CD4-positive, alpha-beta T cell treated with Interleukin-6 at 100 ng/mL for 8 hours (primary cell): Measurements from ENCODE around the gene TSPAN7.

ENCODE experiments used
- DNase-seq: peaks from one replicate; pipeline ENCODE4 v3.0.0-alpha.2; 2020; ENCODE audit warnings: mixed read lengths, low spot score

The TSPAN7 gene

GRCh38 chrX:38595801-38596200 lies 34.5 kb downstream of the TSPAN7 start:
- DNase-seq: no peak

DNA sequence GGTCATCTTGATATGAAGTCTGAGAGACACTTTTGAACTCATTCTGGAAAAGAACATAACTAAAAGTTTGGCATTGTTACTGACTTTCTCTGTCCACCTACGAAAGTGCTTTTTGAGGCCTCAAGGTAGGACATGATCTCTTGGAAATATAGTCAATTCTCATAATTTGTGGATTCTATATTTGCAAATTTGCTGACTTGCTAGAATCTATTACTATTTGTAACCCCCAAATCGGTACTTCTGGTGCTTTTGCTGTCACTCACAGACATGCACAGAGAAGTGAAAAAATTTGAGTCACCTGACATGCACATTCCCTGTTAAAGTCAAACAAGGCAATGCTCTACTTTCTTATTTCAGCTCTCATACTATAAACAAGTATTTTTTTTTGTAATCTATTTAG lies 35.6 kb downstream of the TSPAN7 start:
- DNase-seq: no peak

DNA sequence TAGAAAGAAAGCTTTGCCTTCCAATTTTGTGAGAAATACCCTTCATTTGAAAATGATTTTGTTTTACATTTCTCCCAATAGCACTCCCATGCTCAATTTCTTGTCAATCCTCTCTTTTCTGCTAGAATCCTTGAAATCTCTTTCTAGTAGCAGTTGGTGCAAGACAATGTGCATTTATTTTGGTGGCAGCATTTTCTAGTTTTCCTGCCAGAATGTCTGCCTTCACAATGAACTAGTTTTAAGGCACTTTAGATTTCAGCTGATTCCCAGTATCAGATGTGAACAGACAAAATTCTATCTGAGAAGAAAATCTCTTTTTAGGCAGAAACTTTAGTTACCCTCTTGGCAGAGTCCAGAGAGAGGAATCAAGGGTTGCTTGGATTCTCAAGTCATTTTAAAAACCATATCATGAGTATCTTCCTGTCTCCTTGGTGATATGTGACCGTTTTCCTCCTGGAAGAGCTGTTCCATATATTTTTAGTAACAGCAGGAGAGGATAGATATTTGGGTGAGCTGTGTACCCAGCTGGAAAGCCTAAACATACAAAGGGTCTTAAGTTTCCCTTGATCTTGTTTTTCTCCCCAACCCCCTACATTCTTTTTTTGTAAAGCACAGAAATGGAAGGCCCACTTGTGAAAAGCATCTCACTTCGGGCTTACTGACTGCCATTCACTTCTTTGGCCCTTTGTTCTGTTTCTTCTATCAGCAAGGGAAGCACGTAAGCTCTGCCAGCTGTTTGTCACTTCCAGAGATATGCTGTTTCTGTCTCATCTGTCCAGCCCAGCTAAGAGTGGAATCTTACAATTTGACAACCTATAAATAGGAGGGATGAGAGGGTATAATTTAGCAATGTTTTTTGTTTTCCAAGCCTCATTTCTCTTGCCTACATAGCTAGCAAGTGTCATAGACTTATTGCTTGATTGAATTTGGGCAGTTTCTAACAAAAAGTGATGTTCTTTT lies 38.7 kb downstream of the TSPAN7 start:
- no peak for DNase-seq

DNA sequence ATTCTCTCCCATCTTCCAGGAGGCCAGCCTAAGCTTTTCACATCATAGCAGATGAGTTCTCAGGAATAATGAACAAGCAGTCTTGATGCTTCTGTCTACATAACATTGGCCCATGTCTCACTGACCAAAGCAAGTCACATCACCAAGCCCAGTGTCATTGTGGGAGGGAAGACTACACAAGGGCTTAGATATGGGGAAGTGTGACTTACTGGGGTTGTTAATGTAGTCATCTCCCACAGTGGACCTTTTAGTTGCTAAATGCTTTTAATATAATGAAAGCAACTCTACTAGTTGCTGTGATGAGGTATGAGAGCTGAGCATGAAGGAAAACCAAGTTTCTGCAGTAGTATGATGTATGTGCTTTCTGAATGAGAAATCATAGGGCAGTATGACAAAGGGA lies 40.5 kb downstream of the TSPAN7 start:
- no peak for DNase-seq

DNA sequence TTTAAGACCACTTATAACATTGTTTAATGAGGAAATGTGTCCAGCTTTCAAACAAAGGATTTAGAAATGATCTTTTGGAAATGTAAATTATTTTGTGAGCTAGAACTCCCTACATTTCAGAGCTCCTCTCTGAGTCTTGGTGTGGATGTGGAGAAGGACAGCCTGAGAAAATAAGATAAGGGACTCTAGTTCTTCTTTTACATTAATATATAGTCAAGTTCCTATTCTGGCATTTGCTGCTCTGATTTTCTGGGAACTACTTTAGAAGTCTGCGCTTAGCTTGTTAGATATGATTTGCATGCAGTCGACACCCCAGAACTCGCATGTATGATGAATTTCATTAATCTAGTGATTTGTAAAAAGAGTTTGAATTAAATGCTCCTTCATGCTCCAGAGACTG lies 45.5 kb downstream of the TSPAN7 start:
- DNase-seq: no peak

DNA sequence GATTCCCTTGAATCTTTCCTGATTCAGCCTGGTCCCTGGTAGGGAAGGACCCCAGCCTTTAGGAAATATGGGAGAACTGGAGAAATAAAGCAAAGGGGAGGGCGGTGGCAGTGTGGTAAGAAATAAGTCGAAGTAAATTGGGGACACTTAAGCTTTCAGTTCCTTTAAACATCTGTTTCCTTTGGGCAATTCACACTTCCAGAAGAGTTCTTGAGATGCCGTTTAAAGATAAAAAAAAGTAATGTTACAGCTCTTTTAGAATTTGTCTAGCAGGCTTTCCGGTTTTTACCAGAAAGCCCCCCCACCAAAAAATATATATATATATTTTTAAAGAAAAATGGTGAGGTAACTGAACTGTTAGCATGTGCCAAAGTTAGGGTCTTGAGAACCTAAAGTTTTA lies 46.6 kb downstream of the TSPAN7 start:
- DNase-seq: no peak

DNA sequence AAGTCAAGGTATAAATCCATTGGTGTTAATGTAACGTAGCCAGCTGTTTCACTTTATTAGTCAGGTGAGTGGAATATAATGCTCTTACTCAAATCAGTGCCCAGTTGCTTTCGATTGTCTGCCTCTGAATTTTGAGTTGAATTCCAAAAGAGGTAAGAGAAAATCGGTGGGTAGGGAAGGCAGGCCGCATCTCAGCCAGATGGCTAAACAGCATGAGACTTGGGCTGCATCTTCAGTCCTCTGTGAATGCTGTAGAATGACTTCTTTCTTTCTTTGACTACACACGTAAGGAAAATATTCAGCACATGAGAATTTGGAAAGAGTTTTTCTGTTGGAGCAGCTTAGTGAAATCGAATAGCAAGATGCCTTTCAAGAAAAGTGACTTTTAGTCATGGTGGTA lies 49.5 kb downstream of the TSPAN7 start:
- DNase-seq: no peak

GRCh38 chrX:38612281-38612680 lies 50.9 kb downstream of the TSPAN7 start:
- DNase-seq: no peak

DNA sequence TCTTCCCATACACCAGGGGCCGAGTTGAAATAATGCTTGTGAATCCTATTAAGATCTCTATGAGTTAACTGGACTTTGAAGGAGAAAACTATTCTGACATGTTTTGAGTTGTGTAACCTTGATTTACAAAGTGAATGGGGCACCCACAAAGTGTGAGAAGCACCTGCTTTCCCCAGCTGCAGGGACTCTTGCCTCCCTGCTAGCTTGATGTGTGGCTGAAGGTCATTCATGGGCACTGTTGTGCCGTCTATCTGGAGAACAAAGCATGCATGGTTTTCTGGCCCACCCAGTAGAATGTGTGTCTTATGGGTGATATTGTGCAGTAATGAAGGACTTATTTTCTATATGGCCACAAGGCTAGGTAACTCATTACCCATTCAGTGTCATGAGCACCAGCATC lies 53.1 kb downstream of the TSPAN7 start:
- no peak for DNase-seq

GRCh38 chrX:38616904-38617303 lies 55.6 kb downstream of the TSPAN7 start:
- DNase-seq: no peak

DNA sequence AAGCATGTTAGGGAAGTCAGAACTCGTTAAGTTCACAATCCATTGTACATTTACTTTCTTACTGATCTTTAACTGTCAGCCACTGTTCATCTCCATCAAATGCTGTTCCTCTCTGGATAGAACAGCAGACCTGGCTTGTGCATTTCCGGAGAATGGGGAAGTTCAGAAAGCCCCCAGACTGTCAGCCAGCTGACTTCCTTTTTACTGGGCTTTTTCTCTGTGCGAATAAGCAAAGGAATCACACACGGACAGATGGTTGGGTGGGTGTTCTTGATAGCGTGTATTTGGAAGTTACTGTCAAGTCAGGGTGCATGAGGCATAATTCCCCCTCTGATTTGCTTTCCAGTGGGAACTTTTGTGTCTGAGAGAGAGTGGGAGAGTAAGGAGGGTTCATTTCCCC lies 56.8 kb downstream of the TSPAN7 start:
- DNase-seq: no peak

DNA sequence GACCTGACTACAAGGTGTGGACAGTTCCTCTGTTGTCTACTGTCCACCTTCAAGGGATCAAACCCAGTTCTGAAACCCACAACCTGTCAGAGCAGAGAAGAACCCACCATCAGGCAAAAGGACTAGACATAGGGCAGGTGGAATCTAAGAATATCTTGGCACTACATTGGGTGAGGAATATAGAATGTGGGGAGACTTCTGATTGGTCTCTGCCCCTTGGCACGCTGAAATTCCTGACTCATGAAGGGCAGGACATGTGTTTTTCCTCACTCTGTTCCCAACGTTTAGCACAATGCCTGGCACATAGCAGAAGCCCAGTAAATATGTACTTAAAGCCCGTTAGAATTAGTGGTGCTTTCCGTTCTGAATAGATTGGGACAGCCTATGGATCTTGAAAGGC lies 59.3 kb downstream of the TSPAN7 start:
- DNase-seq: no peak

DNA sequence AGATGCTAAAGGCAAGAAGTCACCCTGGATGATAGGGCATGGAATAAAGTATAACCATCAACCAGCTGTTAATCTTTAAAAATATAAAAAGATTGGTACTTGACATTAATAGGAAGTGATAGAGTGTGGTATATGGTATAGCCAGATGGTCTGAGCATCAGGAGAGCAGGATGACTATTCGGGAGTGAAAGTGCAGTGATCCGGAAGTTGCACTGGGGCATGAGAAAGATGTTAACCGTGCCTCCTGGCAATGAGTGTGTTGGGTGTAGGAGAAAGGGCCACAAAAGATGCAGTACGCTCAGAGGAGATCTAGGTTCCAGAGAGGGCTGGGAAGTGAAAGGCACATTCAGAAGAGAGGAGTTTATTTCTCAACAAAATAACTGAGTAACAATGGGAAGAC lies 65.0 kb downstream of the TSPAN7 start:
- no peak for DNase-seq

- peak; percentile 1 for DNase-seq
Observed at GRCh38 chrX:38627683-38628082, 66.3 kb downstream of the TSPAN7 start.

DNA sequence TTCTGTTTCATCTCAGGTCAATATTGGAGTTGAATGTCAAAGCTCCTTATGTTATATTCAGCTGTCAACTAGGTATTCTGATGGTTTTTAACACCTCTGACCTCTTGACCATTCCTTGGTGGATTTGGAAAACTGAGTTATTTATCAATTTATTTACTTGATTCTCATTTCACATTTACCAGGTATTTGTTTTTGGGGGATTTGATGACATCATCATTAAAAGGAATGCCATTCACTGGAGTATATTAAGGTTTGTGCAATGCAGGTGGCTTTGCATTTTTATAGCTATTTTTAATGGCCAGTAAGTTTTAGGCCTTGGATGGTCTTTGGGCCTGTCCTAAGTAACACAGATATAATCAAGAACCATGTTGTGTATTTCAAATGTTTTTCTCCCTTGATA lies 67.2 kb downstream of the TSPAN7 start:
- no peak for DNase-seq

- no peak for DNase-seq
Observed at GRCh38 chrX:38632516-38632915, 71.2 kb downstream of the TSPAN7 start.

GRCh38 chrX:38634665-38635064 lies 73.3 kb downstream of the TSPAN7 start:
- DNase-seq: no peak

DNA sequence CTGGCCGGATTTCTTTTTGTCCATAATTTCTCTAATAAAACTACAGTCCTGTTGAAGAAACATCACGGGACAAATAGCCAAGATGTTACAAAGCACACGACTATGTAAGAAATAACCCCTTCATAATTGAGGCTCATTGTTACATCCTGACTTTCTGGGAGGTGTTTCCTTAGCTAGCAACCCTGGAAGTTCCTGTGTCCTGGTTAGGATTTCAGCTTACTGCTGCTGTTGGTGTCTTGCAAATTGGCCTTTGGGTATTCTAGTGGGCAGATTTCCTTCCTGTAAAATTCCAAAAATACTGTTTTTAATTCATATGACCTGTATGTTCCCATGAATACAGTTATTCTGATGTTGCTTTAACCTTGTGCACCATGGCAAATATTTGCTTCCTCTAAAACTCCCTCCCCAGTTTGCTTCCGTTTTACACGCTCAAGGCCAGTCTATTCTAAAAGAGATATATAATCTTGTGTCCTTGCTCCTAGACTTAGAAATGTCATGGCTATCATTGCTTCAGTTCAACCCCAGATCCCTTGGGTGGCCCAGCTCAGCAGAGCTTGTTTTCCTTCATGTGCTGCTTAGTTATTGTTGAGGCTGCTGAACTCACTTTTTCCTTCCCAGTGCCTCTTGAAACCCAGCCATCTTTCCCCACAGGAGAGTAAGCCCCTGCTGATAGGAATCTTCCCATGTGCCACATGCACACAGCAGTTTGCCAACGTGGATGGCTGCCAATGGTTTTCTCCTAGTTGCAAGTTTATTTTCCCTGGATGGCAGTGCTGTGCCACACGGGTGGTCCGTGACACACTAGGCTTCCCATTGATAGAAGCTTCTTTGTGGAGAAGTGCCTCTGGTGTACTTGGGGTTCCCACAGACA lies 75.8 kb downstream of the TSPAN7 start:
- no peak for DNase-seq

DNA sequence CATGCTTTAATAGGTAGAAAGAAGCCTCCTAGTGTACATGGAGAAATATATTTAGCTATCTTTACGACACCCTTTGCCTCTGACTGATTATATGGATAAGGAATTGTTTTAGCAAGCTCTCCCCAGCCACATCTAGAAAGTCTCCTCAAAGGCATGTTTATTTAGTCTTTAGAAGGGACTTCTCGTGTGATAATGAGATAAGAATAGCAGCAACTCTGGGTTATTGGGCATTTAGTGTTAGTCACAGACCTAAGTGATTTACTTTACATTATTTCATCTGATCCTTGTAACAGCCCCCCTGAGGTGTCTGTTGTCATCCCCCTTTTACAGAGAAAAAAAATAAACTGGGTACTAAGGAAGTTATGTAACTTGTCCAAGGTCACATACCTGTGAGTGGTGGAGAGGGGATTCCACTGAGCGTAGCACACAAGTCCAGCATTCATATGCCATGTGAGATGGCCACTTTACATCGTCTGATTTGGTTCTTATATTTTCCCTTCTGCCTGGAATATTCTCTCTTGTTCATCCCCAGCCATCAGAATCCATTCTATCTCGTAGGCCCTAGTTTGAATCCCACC lies 77.7 kb downstream of the TSPAN7 start:
- no peak for DNase-seq

GRCh38 chrX:38639730-38640129 lies 78.4 kb downstream of the TSPAN7 start:
- no peak for DNase-seq

- DNase-seq: no peak
Observed at GRCh38 chrX:38641197-38641596, 79.9 kb downstream of the TSPAN7 start.

DNA sequence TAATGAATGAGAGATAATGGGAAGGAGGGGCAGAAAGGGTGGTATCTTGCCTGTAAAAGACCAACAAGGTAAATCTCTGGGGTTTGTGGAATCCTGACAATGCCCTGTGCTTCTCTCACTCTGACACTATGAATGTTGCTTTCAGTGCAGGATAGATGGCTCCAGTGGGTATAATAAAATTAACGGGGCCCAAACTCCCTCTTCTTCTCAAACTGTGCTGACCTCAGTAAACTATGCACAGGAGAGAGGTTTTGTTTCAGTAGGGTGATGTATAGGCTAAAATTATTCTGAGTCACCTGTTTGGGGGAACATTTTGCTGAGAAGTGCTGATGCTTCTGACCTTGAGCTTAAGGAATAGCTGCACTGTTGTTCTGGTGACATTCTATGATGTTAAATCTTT lies 82.6 kb downstream of the TSPAN7 start:
- DNase-seq: no peak

DNA sequence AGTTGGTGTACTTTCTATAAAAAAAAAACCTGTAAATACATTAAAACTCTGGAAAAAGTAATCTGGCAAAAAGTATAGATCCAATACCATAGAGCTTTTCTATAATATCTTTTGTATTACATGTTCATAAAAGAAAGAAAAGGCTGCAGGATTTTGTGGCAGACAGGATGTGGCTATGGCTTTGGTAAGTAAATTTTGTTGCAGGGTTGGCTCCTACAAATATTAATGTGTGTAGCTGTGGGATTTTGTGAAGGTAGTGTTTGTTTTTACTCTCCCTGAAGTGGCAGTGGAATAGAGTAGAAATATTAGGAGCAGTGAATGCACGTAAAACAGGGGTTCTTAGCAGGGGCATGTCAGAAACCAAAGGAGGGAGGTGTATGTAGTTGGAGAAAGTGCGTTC lies 84.8 kb downstream of the TSPAN7 start:
- no peak for DNase-seq
